Measurements from ENCODE around the gene ACTBL2. TPM values are rescaled to one million over a fixed set of nuclear protein-coding genes. Genes with fewer than 3 reads are reported as not detected.

The ACTBL2 gene
- polyA plus RNA-seq, 1 of the 3 experiments (the other 2 are of a cell fraction): 0.99 TPM

DNA sequence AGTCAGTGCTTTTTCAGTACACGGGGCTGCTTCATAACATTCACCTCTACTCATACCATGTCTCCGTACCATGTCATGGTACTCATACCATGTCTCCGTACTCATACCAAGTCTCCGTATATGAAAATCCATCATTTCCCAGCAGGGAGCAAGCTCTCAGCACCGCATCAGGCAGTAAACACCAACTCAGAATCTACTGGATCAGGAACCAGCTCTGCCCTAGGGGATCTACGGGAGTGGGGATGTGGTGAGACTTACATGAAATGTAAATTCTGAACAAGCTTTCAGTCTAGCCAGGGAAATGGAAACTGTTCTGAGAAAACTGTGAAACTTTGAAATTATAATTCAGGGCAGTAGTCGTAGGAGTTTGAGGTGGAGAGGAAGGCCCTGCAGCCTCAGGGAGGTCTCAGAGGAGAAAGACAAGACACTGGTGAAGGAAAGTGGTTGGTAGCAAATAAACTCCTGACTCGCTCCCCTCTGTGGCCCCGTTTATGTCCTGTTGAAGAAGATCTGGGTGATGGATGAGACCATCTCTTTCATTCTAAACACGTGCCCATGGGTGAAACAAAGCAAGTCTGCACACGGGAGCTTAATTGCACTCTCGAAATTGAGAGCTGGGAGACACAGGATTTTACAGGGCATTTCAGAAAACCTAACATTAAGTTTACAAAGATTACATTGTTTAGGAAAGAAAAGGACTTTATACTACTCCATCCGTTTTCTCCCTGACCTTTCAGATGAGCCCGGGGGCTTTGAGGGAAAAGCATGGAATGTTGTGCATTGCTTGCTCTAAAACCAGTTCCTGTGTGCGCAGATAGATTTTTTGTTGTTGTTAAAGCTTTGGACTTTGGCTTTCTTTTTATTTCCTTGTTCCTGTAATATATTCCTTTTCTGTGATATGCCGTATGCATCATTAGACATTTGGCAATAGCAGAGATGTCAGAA is 26.8 kb downstream of the ACTBL2 start:
- ChIA-PET POLR2A (no interaction called here), CTCF (interaction anchor here (0.8 to 1.1 kb wide), 3 partner anchors 10 to 14 kb away, joined by 3 to 4 read pairs (median 3); no protein-coding TSS in a partner anchor)
- Histone ChIP-seq H3K36me3 (replicated peaks in 1 of 2; ENCODE audit: control insufficient read depth in 1 of 2, insufficient read depth in 2 of 2, low read length in 1 of 2) (no peaks in the 10 kb centered on the region), H3K79me2 (ENCODE audit: insufficient read depth) (no peaks in the 10 kb centered on the region), H3K9ac (no peak overlapping the region), H3K27me3 (ENCODE audit: insufficient read depth) (no peaks in the 10 kb centered on the region), H3K4me3 (ENCODE audit: low read depth in 2 of 2, low read length in 1 of 2) (no peak overlapping the region), H3K9me3 (no peaks in the 10 kb centered on the region), H3K4me2 (no peak overlapping the region), H3F3A (replicated peaks; ENCODE audit: insufficient read depth) (no peaks in the 10 kb centered on the region), H4K20me1 (ENCODE audit: insufficient read depth) (no peaks in the 10 kb centered on the region), H3K4me1 (ENCODE audit: control insufficient read depth in 1 of 2, insufficient read depth in 2 of 2, low read depth in 1 of 2, low read length in 1 of 2) (peaks cover 14 to 18% of the 10 kb centered on the region in 2 experiments; a peak in 3 of 4 replicates), H3K9me2 (no peaks in the 10 kb centered on the region), H3K27ac (ENCODE audit: low read depth in 2 of 2, low read length in 1 of 2) (no peak overlapping the region), H2AFZ (ENCODE audit: low read depth) (no peak overlapping the region)
- no peak for DNase-seq
- TF ChIP-seq RXRA (IDR thresholded peaks at IDR 0.05; ENCODE audit: borderline replicate concordance, low read depth) (no peak), RFX5 (IDR thresholded peaks at IDR 0.05; ENCODE audit: low read length) (no peak), MEF2A (IDR thresholded peaks at IDR 0.05; ENCODE audit: borderline replicate concordance, low read depth) (no peak), EZH2phosphoT487 (IDR thresholded peaks at IDR 0.05; ENCODE audit: borderline replicate concordance, low read depth) (no peak), RAD21 (IDR thresholded peaks at IDR 0.05; ENCODE audit: low read length) (no peak), SIN3A (IDR thresholded peaks at IDR 0.05; ENCODE audit: borderline replicate concordance, low read depth, low read length) (no peak), TAF1 (IDR thresholded peaks at IDR 0.05; ENCODE audit: borderline replicate concordance, low read depth, low read length) (no peak)
- TF ChIP-seq, protein P1, sequence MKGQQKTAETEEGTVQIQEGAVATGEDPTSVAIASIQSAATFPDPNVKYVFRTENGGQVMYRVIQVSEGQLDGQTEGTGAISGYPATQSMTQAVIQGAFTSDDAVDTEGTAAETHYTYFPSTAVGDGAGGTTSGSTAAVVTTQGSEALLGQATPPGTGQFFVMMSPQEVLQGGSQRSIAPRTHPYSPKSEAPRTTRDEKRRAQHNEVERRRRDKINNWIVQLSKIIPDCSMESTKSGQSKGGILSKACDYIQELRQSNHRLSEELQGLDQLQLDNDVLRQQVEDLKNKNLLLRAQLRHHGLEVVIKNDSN (IDR thresholded peaks at IDR 0.05; ENCODE audit: borderline replicate concordance, low read depth): no peak
- TF ChIP-seq, protein P2, sequence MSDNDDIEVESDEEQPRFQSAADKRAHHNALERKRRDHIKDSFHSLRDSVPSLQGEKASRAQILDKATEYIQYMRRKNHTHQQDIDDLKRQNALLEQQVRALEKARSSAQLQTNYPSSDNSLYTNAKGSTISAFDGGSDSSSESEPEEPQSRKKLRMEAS (IDR thresholded peaks at IDR 0.05; ENCODE audit: low read depth): no peak
- TF ChIP-seq, protein P3, sequence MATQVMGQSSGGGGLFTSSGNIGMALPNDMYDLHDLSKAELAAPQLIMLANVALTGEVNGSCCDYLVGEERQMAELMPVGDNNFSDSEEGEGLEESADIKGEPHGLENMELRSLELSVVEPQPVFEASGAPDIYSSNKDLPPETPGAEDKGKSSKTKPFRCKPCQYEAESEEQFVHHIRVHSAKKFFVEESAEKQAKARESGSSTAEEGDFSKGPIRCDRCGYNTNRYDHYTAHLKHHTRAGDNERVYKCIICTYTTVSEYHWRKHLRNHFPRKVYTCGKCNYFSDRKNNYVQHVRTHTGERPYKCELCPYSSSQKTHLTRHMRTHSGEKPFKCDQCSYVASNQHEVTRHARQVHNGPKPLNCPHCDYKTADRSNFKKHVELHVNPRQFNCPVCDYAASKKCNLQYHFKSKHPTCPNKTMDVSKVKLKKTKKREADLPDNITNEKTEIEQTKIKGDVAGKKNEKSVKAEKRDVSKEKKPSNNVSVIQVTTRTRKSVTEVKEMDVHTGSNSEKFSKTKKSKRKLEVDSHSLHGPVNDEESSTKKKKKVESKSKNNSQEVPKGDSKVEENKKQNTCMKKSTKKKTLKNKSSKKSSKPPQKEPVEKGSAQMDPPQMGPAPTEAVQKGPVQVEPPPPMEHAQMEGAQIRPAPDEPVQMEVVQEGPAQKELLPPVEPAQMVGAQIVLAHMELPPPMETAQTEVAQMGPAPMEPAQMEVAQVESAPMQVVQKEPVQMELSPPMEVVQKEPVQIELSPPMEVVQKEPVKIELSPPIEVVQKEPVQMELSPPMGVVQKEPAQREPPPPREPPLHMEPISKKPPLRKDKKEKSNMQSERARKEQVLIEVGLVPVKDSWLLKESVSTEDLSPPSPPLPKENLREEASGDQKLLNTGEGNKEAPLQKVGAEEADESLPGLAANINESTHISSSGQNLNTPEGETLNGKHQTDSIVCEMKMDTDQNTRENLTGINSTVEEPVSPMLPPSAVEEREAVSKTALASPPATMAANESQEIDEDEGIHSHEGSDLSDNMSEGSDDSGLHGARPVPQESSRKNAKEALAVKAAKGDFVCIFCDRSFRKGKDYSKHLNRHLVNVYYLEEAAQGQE (IDR thresholded peaks at IDR 0.05; ENCODE audit: low read depth, low read length): no peak
- TF ChIP-seq, protein P4, sequence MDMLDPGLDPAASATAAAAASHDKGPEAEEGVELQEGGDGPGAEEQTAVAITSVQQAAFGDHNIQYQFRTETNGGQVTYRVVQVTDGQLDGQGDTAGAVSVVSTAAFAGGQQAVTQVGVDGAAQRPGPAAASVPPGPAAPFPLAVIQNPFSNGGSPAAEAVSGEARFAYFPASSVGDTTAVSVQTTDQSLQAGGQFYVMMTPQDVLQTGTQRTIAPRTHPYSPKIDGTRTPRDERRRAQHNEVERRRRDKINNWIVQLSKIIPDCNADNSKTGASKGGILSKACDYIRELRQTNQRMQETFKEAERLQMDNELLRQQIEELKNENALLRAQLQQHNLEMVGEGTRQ (IDR thresholded peaks at IDR 0.05; ENCODE audit: borderline replicate concordance, low read depth, low read length): no peak
- WGBS (ENCODE audit: low lambda C conversion rate): 91% methylated on average over 16 of the region's 16 CpGs
